HG03354 (cell line): ENCODE results near the gene SLC1A5.
"Not testable (repeated sequence)": the region's sequence is repeated elsewhere in the genome, so short reads cannot be mapped to it uniquely, and the experiment has no call there.

ENCODE experiments used
- ATAC-seq: cut with Tn5 transposase; IDR thresholded peaks from one replicate; pipeline ENCODE4 v1.9.1; 2021; ENCODE audit warnings: mild to moderate bottlenecking; ENCODE audit not compliant: unreplicated experiment, poor library complexity, severe bottlenecking

Gene SLC1A5

DNA sequence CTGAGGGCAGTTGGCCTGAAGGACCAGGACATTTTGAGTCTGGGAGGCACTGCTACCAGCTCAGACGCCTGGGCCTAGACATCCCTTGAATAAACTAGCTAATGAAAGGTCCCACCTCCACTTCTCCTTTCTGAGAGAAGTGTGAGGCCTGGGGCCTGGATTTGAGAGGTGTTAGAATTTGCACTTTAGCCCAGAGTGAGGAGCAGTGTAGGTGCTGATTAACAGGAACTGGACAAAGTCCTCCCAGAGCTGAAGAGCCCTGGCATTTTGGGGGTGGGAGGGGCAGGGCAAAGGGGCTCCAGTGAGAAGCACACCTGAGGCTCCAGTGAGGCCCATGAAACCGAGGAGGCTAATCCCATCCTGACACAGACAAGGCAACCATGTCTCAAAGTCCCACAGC is 15.2 kb upstream of the SLC1A5 start:
- no peak for ATAC-seq

GRCh38 chr19:46802152-46802551 is 13.8 kb upstream of the SLC1A5 start:
- no peak for ATAC-seq

DNA sequence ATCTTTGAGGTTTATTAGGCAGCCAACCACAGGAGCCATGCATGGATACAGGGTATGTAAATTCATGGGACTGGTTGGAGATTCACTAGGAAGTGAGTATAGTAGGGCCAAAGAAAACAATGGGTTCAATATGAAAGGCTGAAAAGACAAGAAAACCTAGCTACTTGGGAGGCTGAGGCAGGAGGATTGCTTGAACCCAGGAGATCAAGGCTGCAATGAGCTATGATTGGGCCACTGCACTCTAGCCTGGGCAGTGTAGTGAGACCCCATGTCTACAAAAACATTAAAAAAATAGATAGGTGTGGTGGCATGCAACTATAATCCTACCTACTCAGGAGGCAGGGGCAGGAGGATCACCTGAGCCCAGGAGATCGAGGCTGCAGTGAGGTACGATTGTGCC is 10.3 kb upstream of the SLC1A5 start:
- ATAC-seq = no peak

GRCh38 chr19:46797881-46798280 is 9.5 kb upstream of the SLC1A5 start:
- ATAC-seq = no peak

- ATAC-seq = no peak
These were observed 3.5 kb upstream of the SLC1A5 start for GRCh38 chr19:46791944-46792343.

DNA sequence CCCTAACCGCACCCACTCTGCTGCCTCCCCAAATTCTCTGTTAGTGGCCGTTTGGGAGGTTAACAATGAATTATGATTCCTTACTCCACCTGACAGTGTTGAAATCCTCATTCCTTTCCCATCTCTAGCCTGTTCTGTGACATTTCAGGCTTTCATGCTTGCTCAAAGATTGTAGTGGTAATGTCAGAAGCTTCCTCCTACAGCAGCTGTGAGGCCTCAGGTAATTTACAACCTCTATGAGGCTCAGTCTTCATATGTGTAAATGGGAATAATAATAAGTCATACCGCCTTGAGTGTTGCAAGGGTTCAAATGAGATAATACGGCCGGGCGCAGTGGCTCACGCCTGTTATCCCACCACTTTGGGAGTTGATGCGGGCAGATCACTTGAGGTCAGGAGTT is 977 bp upstream of the SLC1A5 start:
- no peak for ATAC-seq

DNA sequence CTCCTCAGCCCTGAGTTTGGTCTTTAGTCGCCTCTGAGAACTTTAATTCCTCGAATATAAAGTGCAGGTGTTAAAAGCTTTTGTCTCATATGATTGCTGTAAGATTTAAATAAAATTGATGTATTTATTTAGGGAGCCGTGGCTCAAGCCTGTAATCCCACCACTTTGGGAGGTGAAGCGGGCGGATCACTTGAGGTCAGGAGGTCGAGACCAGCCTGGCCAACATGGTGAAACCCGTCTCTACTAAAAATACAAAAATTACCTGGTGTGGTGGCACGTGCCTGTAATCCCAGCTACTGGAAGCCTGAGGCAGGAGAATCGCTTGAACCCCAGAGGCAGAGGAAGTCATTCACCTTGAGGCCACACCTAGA is 559 bp upstream of the SLC1A5 start:
- no peak for ATAC-seq

DNA sequence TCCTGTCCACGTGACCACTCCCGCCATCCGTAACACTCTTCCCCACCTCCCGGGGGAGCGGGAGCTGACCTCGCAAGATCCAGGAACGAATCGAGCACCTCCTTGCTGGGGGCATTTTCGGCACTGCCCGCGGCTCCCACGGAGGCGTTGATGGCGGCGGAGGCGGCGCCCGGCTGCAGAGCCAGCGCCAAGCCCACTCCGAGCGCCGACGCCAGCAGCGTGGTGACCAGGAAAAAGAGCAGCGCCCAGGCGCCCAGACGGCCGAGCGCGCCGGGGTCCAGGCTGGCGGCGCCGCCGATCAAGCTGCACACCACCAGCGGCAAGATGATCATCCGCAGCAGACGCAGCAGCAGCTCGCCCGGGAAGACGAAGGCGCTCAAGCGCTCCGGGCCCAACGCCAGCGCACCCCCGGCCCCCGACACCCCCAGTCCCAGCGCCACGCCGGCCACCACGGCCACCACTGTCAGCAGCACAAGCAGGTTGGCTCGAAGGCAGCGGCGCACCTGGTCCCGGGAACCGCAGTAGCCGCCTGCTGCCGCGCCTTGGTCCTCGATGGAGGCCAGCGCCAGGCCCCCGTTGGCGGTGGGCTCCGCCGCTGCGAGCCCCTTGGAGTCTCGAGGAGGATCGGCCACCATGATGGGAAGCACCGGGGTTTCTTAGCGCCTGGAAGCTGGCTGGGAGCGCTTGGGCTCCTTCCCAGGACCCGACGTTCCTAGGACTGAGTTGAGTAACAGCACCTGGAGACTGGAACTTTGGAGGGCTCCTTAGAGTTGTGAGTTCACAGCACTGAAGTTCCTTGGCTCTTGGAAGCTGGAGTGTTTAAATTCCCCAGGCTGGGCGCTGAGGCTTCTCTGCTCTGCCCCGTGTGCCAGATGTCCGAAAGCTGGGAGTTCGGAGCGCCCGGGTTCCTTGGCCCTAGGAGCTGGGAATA is 798 bp downstream of the SLC1A5 start:
- ATAC-seq = no peak

DNA sequence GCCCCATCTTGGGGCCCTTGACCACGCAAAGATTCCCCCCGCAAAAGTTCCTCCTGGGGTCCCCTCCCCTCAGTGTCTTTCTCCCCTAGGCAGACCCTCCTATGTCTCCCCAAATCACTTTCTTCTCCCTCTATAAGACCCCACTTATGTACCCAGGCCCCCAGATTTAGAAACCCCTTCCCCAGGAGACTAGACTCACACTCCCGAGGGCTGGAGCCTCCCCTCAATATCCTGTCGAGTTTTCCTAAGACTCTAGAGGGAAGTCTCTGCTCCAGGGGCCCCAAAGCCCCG is 1.4 kb downstream of the SLC1A5 start:
- ATAC-seq = no peak

DNA sequence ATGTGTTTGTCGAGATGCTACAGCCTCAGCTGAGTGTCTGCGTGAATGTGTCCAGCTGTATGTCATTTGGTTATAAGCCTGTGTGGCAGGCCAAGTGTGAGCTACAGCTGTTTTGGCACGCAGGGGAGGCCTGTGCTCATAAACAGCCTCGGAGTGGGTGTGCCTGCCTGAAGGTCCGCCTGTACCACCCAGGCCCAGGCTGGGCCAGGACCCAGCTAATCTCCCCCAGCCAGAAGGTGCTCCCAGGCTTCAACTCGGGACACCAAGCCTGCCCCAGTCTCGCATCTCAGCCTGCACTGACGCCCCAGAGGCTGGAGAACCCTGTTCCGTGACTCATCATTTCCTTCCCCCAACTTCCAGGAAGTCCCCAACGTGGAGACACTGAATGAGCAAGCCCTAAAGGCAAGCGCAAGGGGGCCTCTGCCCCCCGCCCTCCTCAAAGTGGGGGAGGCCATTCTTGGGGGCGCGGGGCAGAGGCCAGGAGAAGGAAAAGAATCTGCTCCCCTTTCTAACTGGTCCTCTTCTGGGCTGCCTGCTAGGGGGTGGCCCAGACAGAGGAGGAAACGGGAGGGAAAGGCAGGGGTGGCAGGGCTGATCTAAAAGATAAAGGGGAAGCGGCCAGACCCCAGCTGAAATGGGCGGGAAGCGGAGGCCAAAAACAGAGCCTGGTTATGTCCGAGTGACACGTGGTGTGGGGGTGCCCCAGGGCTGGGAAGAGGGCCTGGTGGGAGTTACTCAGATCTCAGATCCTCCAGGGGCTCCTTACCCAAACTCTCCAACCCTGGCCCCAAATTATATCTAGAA is 2.0 kb downstream of the SLC1A5 start:
- ATAC-seq = no peak

DNA sequence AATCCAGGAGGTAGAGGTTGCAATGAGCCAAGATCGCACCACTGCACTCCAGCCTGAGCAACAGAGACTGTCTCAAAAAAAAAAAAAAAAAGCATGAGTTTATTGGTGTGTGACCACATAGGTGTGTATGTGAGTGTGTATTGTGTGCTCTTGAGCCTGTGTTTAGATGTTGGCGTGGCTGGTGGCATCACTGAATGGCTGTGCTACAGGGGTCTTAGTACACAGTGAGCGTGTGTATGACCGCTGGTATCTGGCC is 2.5 kb downstream of the SLC1A5 start:
- ATAC-seq = no peak

GRCh38 chr19:46785054-46785979 is 3.1 kb downstream of the SLC1A5 start:
- ATAC-seq = no peak

DNA sequence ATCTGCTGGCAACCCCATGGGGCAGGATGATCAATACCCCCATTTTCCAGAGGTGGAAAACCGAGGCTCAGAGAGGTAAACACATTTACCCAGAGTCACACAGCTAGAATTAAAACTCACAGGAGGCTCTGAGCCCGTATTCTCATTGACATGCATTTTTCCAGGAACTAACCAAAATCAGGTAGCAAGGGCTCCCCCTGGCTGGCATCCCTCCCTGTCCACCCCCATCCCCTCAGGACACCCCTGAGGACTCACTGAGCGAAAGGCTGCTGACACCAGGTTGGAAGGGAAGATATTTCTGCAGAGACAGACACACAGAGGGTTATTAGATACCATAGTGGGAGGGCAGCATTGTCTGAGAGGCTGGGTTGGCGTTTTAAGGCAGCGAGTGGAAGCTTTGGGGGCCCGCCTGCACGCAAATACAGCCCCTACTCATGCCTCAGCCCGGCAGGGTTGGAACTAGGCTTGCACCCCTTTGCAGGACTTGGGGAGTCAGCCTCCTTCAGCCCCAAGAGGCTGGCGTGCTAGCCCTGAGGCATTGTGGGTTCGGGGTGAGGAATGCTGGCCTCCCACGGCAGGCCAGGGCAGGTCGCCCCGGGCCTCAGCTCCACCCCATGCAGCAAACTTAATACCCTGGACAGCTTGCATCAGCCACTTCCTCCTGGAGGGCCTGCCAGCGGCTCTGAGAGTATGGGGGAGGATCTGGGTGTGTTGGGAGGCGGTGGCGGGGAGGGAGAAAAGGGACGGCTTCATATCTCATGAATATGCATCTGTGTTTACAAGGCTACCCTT is 3.9 kb downstream of the SLC1A5 start:
- ATAC-seq = no peak

DNA sequence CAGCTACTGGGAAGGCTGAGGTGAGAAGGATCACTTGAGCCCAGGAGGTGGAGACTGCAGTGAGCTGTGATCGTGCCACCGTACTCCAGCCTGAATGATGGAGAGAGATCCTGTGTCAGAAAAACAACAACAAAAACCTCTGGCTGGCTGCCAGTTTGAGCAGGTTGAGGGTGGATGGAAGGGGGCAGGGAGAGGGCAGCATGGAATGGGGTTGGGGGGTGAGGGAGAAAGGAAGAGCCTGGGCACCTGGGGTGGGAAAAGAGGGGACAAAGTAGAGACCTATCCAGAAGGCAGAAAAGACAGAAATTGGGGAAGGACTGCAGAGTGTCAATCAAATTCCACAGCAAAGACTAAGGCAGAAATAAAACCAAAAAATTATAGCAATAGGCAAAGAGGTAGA is 4.7 kb downstream of the SLC1A5 start:
- no peak for ATAC-seq

- no peak for ATAC-seq
These were observed 5.9 kb downstream of the SLC1A5 start for GRCh38 chr19:46782355-46783019.

GRCh38 chr19:46777956-46778645 is 10.3 kb downstream of the SLC1A5 start:
- not testable (repeated sequence) for ATAC-seq

GRCh38 chr19:46776927-46777911 is 11.2 kb downstream of the SLC1A5 start:
- no peak for ATAC-seq
